Smooth muscle cell (in vitro differentiated cells): ENCODE data around the gene ZNF324B. TPM values are rescaled to one million over a fixed set of nuclear protein-coding genes. Genes with fewer than 3 reads are reported as not detected.
"Not testable (repeated sequence)": the region's sequence is repeated elsewhere in the genome, so short reads cannot be mapped to it uniquely, and the experiment has no call there.

Experiments used
- DNase-seq: peaks from one replicate; lab custom pipeline; 2025; ENCODE audit not compliant: unreplicated experiment; lab: John Stamatoyannopoulos, UW
- H2AFZ ChIP-seq: fragments of 200-600 bp; sonication (generic); 2 replicates; pipeline ENCODE4 v1.6.0; 2016; ENCODE audit warnings: antibody characterized with exemption, low read depth, mild to moderate bottlenecking
- H3F3A ChIP-seq: fragments of 200-600 bp; sonication (generic); 2 replicates; pipeline ENCODE4 v1.6.0; 2017; ENCODE audit warnings: antibody characterized with exemption, low read depth
- H3K27ac ChIP-seq: fragments of 200-600 bp; sonication (generic); 2 replicates; pipeline ENCODE4 v1.5.1; 2016; ENCODE audit warnings: low read depth, mild to moderate bottlenecking
- H3K27me3 ChIP-seq: fragments of 200-600 bp; sonication (generic); 2 replicates; pipeline ENCODE4 v1.6.1; 2016; ENCODE audit warnings: low read depth, mild to moderate bottlenecking
- H3K36me3 ChIP-seq: fragments of 200-600 bp; sonication (generic); 2 replicates; pipeline ENCODE4 v1.5.1; 2016; ENCODE audit warnings: low read depth
- H3K4me1 ChIP-seq: fragments of 200-600 bp; sonication (generic); 2 replicates; pipeline ENCODE4 v1.5.1; 2016; ENCODE audit warnings: low read depth
- H3K4me2 ChIP-seq: fragments of 200-600 bp; sonication (generic); 2 replicates; pipeline ENCODE4 v1.6.0; 2016; ENCODE audit warnings: mild to moderate bottlenecking
- H3K4me3 ChIP-seq: fragments of 200-600 bp; sonication (generic); 2 replicates; pipeline ENCODE4 v1.5.1; 2016; ENCODE audit warnings: mild to moderate bottlenecking
- H3K79me2 ChIP-seq: fragments of 200-600 bp; sonication (generic); 2 replicates; pipeline ENCODE4 v1.6.0; 2016; ENCODE audit warnings: low read depth, mild to moderate bottlenecking
- H3K9ac ChIP-seq: fragments of 200-600 bp; sonication (generic); 2 replicates; pipeline ENCODE4 v1.6.0; 2016; ENCODE audit warnings: low read depth
- H3K9me3 ChIP-seq: fragments of 200-600 bp; sonication (generic); replicated peaks from 2 replicates; pipeline ENCODE4 v1.5.1; 2016; ENCODE audit warnings: low read depth
- H4K20me1 ChIP-seq: fragments of 200-600 bp; sonication (generic); 2 replicates; pipeline ENCODE4 v1.6.0; 2016; ENCODE audit warnings: low read depth
- WGBS: methylation state at CpG from one replicate; pipeline ENCODE4 v1.1.7; 2016; ENCODE audit warnings: low lambda C conversion rate; 5-methylcytosine and 5-hydroxymethylcytosine counted together
- polyA plus RNA-seq: library from polyadenylated mRNA; unstranded; fragments of >200 nt; fragmentation: Nextera tagmentation; extraction: Ambion mirVana; gene quantifications from 2 replicates; pipeline ENCODE4 v1.2.1, GENCODE V29; 2016
- total RNA-seq: library from RNA; depleted of rRNA; stranded (reverse); fragments of >200 nt; gene quantifications from 2 replicates; pipeline ENCODE4 v1.2.3, GENCODE V29; 2014
- TF ChIP-seq, protein P1 (sequence below): fragments of 200-600 bp; sonication (generic); IDR thresholded peaks from 2 replicates; pipeline ENCODE4 v1.5.1; 2017; ENCODE audit warnings: borderline replicate concordance, mild to moderate bottlenecking, antibody characterized with exemption; ENCODE audit not compliant: insufficient read depth, poor library complexity, severe bottlenecking

The ZNF324B gene
- total and polyA plus RNA-seq, 2 experiments from 2014 or later, result 2.6 to 3.1 TPM

DNA sequence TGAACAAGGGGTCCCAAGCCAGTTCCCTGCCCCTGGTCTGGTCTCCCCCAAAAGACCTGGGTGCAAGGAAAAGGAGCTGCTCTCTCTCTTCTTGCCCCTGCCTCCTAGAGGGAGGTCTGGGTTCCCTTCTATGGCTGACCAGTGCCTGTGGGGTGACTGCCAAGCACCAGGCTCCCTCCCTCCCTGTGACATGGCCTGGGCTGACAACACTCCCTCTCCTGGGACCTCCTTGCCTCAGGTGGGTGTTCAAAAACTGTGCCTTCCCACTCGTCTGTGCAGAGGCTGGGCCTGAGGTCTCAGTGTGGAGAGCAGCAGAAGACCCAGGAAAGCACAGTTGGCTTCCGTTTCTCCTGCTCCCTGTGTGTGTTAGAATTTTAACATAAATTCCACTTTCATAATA is 29.4 kb downstream of the ZNF324B start:
- 85% methylated on average over 2 of the region's 2 CpGs for WGBS
- Histone ChIP-seq H4K20me1 (no peaks in the 10 kb centered on the region), H3K36me3 (no peaks in the 10 kb centered on the region), H3K9ac (no peak overlapping the region), H3K4me3 (no peak overlapping the region), H3F3A (no peaks in the 10 kb centered on the region), H3K9me3 (no peaks in the 10 kb centered on the region), H3K4me1 (peaks cover 8% of the 10 kb centered on the region), H3K79me2 (no peaks in the 10 kb centered on the region), H2AFZ (no peak overlapping the region), H3K27me3 (no peaks in the 10 kb centered on the region), H3K27ac (no peak overlapping the region), H3K4me2 (no peak overlapping the region)
- TF ChIP-seq, protein P1, sequence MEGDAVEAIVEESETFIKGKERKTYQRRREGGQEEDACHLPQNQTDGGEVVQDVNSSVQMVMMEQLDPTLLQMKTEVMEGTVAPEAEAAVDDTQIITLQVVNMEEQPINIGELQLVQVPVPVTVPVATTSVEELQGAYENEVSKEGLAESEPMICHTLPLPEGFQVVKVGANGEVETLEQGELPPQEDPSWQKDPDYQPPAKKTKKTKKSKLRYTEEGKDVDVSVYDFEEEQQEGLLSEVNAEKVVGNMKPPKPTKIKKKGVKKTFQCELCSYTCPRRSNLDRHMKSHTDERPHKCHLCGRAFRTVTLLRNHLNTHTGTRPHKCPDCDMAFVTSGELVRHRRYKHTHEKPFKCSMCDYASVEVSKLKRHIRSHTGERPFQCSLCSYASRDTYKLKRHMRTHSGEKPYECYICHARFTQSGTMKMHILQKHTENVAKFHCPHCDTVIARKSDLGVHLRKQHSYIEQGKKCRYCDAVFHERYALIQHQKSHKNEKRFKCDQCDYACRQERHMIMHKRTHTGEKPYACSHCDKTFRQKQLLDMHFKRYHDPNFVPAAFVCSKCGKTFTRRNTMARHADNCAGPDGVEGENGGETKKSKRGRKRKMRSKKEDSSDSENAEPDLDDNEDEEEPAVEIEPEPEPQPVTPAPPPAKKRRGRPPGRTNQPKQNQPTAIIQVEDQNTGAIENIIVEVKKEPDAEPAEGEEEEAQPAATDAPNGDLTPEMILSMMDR, result no peak
- no peak for DNase-seq

GRCh38 chr19:58482372-58482771 is 30.9 kb downstream of the ZNF324B start:
- DNase-seq, result no peak
- Histone ChIP-seq H3K4me3 (no peak overlapping the region), H2AFZ (no peak overlapping the region), H3K4me2 (no peak overlapping the region), H3K27ac (no peak overlapping the region), H3K4me1 (no peaks in the 10 kb centered on the region), H3K27me3 (no peaks in the 10 kb centered on the region), H3K9me3 (no peaks in the 10 kb centered on the region), H3K79me2 (no peaks in the 10 kb centered on the region), H3K36me3 (no peaks in the 10 kb centered on the region), H3F3A (no peaks in the 10 kb centered on the region), H3K9ac (no peak overlapping the region), H4K20me1 (no peaks in the 10 kb centered on the region)
- WGBS, result 94% methylated on average over 7 of the region's 7 CpGs
- TF ChIP-seq, protein P1, result no peak

DNA sequence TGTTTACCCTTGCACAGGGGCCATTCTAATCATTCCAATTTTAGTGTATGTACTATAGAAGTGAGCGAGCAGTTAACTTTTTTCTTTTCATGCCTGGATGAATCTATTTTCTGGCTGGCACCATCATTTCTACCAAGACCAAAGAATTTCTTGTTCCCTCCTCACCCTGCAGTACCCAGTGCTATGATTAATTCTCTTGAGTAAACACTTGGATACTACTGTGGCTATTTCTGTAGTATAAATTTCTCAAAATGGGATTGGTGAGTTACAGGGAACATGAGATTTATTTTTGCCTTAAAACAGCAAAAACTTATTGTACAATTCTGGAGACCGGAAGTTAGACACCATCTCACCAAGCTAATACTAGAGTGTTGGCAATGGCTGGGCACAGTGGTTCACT is 32.4 kb downstream of the ZNF324B start:
- 100% methylated on average over 2 of the region's 2 CpGs for WGBS
- TF ChIP-seq, protein P1, result no peak

GRCh38 chr19:58484349-58484748 is 32.9 kb downstream of the ZNF324B start:
- H3K27me3 ChIP-seq, DNase-seq, H3K4me2 ChIP-seq, H3K27ac ChIP-seq, H3K4me3 ChIP-seq, H2AFZ ChIP-seq, H3K36me3 ChIP-seq, H3K4me1 ChIP-seq, H4K20me1 ChIP-seq, H3K79me2 ChIP-seq, H3K9me3 ChIP-seq, H3K9ac ChIP-seq, H3F3A ChIP-seq: not testable (repeated sequence)
- 98% methylated on average over 5 of the region's 5 CpGs for WGBS

More for the DNA sequence above, 32.4 kb downstream of the ZNF324B start:
- Histone ChIP-seq H3K27me3 (no peaks in the 10 kb centered on the region), H3K4me2 (no peak overlapping the region), H3K9ac (no peak overlapping the region), H3K4me3 (no peak overlapping the region), H4K20me1 (no peaks in the 10 kb centered on the region), H2AFZ (no peak overlapping the region), H3K27ac (no peak overlapping the region), H3K79me2 (no peaks in the 10 kb centered on the region), H3K4me1 (no peaks in the 10 kb centered on the region), H3K9me3 (no peaks in the 10 kb centered on the region), H3K36me3 (no peaks in the 10 kb centered on the region), H3F3A (no peaks in the 10 kb centered on the region)
- no peak for DNase-seq
